Gastroesophageal sphincter (tissue), 4 donors: ENCODE measurements around the gene RAP1GAP2. TPM values are rescaled to one million over a fixed set of nuclear protein-coding genes. Genes with fewer than 3 reads are reported as not detected.
"Not testable (repeated sequence)": the region's sequence is repeated elsewhere in the genome, so short reads cannot be mapped to it uniquely, and the experiment has no call there.

Source experiments
- ATAC-seq: fragments of 150-250 bp; one replicate; pipeline ENCODE4 v1.9.1; 2016; ENCODE audit warnings: mild to moderate bottlenecking, moderate library complexity
- H3K27ac ChIP-seq, 4 donors: fragments of 200-600 bp; sonication (generic) in 3 of 4; 1 replicate in 3 of 4; 2 replicates in 1 of 4; pipeline ENCODE4 v1.5.1; 2016 to 2019
- H3K27me3 ChIP-seq: fragments of 200-600 bp; sonication (generic); one replicate; pipeline ENCODE4 v1.5.1; 2019
- H3K36me3 ChIP-seq, 2 donors: fragments of 200-600 bp; sonication (generic); one replicate each; pipeline ENCODE4 v1.5.1; 2019; ENCODE audit warnings: control low read depth in 1 of 2
- H3K4me1 ChIP-seq, 3 donors: fragments of 200-600 bp; sonication (generic); 1 replicate in 2 of 3; 2 replicates in 1 of 3; pipeline ENCODE4 v1.5.1; 2016 to 2019; ENCODE audit warnings: control low read depth in 2 of 3
- H3K4me3 ChIP-seq, 2 donors: fragments of 200-600 bp; sonication (generic); one replicate each; pipeline ENCODE4 v1.5.1; 2019; ENCODE audit warnings: mild to moderate bottlenecking in 1 of 2, moderate library complexity in 1 of 2
- H3K9me3 ChIP-seq, 3 donors: fragments of 200-600 bp; sonication (generic); one replicate each; pipeline ENCODE4 v1.5.1; 2017 to 2019; ENCODE audit warnings: control low read depth in 2 of 3
- EP300 ChIP-seq: sonication (generic); formaldehyde crosslinking; IDR thresholded peaks from one replicate; pipeline ENCODE4 v1.6.1; 2017; ENCODE audit warnings: antibody characterized with exemption, mild to moderate bottlenecking
- POLR2A ChIP-seq, 2 donors: fragments of 450-650 bp; IDR thresholded peaks; one replicate each; pipeline ENCODE4 v1.6.1; 2017; ENCODE audit warnings: antibody characterized with exemption in 2 of 2, mild to moderate bottlenecking in 2 of 2, moderate library complexity in 1 of 2
- POLR2AphosphoS5 ChIP-seq: sonication (generic); formaldehyde crosslinking; IDR thresholded peaks from one replicate; pipeline ENCODE4 v1.6.1; 2017; ENCODE audit warnings: antibody characterized with exemption
- WGBS, 2 donors: methylation state at CpG; one replicate each; pipeline ENCODE4 v1.1.5; 2018; ENCODE audit warnings: low coverage in 1 of 2; 5-methylcytosine and 5-hydroxymethylcytosine counted together
- total RNA-seq, 4 donors: library from RNA; depleted of rRNA; stranded (reverse); fragments of >200 nt; gene quantifications; one replicate each; pipeline ENCODE4 v1.1.0, GENCODE V29; 2016
- TF ChIP-seq, protein P1 (sequence below), 4 experiments: fragments of 200-600 bp in 2 of 4; fragments of 450-650 bp in 2 of 4; sonication (generic) in 1 of 4; IDR thresholded peaks; one replicate each; pipeline ENCODE4 v1.5.1; 2017 to 2019; ENCODE audit warnings: antibody characterized with exemption in 4 of 4, mild to moderate bottlenecking in 2 of 4, moderate library complexity in 2 of 4

The RAP1GAP2 gene
- total RNA-seq, 4 donors from 2014 or later = 8.8 to 19.5 (median 11.3) TPM

DNA sequence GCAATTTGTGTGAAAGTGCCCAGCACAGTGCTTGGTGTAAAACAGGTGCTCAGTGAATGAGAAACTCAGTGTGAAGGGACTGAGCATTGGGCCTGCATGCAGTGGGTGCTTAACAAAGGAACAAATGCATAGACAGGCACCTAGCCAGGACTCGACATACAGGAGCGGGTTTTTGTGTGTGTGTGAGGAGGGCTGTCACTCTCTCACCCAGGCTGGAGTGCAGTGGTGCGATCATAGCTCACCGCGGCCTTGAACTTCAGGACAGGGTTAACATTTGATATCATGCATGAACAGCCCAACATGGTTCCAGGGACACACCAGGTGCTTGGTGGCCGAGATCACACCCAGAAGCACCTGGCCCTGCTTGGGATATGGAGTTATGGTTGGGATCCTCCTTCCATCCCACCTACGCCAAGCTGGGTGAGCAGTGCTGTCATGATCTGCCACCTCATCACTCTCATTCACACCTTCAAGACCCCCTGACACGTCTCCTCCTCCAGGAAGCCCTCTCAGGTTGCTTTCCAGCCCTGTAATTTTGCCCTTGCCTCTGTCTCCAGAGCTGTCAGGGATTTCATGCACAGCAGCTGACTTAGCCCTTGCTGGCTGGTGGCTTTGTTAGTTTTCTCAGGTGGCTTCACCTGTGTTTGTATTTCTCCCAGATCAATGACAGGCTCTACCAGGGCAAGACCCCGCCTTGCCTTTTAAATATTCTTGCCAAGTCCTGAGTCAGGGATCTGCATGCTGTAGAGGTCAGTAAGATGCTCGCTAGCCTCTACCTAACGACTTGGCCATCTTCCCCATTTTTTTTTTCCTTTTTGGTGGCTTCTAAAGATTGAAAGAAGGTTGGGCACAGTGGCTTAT lies 200.8 kb downstream of the RAP1GAP2 start:
- H3K36me3 ChIP-seq = peaks cover 0 to 20% of the 10 kb centered on the region in 2 donors
- no peaks in the 10 kb centered on the region for H3K27me3 ChIP-seq
- TF ChIP-seq EP300 (no peak), POLR2A (IDR thresholded peaks at IDR 0.05) (no peak), POLR2AphosphoS5 (no peak)
- TF ChIP-seq, protein P1, sequence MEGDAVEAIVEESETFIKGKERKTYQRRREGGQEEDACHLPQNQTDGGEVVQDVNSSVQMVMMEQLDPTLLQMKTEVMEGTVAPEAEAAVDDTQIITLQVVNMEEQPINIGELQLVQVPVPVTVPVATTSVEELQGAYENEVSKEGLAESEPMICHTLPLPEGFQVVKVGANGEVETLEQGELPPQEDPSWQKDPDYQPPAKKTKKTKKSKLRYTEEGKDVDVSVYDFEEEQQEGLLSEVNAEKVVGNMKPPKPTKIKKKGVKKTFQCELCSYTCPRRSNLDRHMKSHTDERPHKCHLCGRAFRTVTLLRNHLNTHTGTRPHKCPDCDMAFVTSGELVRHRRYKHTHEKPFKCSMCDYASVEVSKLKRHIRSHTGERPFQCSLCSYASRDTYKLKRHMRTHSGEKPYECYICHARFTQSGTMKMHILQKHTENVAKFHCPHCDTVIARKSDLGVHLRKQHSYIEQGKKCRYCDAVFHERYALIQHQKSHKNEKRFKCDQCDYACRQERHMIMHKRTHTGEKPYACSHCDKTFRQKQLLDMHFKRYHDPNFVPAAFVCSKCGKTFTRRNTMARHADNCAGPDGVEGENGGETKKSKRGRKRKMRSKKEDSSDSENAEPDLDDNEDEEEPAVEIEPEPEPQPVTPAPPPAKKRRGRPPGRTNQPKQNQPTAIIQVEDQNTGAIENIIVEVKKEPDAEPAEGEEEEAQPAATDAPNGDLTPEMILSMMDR (IDR thresholded peaks at IDR 0.05) = no peak
- H3K4me3 ChIP-seq = no peak overlapping the region
- ATAC-seq = no peak
- H3K4me1 ChIP-seq = peaks cover 0 to 24% (median 0%) of the 10 kb centered on the region in 3 donors
- WGBS, 2 donors = 85 to 89% methylated on average over 3 to 10 of the region's 11 CpGs
- no peaks in the 10 kb centered on the region for H3K9me3 ChIP-seq
- H3K27ac ChIP-seq = peak overlapping the region in 3 of 4 donors; percentile 25 to 75 (median 63)

DNA sequence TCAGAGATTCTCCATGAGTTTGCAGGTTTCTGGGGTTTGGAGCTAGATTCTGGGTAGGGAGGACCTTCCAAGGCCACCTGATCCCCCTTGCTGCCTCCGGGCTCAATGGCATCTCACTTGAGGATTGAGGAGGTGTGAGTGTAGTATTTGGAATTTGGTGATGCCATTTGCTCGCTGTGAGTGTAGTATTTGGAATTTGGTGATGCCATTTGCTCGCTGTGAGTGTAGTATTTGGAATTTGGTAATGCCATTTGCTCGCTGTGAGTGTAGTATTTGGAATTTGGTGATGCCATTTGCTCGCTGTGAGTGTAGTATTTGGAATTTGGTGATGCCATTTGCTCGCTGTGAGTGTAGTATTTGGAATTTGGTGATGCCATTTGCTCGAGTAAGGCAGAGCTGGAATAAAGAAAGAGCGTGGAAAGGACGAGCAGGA lies 202.2 kb downstream of the RAP1GAP2 start:
- not testable (repeated sequence) for H3K9me3 ChIP-seq, ATAC-seq
- WGBS, 2 donors = 90 to 94% methylated on average over 7 to 8 of the region's 9 CpGs

DNA sequence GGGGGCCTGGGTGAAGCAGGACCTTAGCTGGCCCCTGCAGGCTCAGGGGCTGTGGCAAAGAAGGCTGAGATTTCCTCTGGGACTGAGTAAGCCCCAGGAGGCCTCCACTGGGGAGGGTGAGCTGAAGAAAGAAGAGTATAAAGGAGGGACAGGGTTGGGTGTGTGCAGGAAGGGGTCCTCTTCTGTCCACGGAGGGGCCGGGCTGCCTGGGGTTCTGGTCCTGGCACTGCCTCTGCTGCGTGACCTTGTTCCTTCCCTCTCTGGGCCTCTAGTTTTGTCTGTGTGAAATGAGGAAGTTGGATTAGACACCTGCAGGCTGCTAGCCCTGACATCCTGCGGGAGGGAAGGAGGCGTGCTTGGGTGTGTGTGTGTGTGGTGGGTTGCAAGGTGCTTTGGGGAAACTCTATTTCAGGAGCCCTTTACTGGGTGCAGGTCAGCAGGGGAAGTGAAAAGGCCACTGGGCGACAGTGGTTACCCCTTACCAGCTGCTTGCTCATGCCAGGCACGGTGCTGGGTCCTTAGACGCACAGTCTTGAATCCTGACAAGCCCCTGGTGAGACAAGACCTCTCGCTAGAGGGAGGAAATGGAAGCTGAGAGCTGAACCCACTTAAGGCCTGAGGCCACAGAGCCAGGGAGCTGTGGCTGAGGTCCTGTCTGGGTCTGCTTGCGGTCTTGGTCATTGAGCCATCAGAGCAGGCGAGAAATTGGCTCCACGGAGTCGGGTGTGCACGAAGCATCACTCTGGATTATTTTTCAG lies 206.5 kb downstream of the RAP1GAP2 start:
- Histone ChIP-seq H3K9me3 (no peaks in the 10 kb centered on the region), H3K4me3 (no peak overlapping the region), H3K36me3 (peaks cover 0 to 12% of the 10 kb centered on the region in 2 donors), H3K27me3 (no peaks in the 10 kb centered on the region), H3K4me1 (peaks cover 0 to 39% (median 21%) of the 10 kb centered on the region in 3 donors), H3K27ac (peak overlapping the region in 3 of 4 donors; percentile 86 to 90 (median 89))
- 70% methylated on average over 7 of the region's 14 CpGs; no CpG with 5 or more reads in 1 of the 2 donors for WGBS, 2 donors
- no peak for ATAC-seq
- TF ChIP-seq POLR2AphosphoS5 = no peak
- no peak for TF ChIP-seq EP300
- TF ChIP-seq POLR2A (IDR thresholded peaks at IDR 0.05) = no peak
- TF ChIP-seq, protein P1 (IDR thresholded peaks at IDR 0.05) = no peak

More for the DNA sequence above, 202.2 kb downstream of the RAP1GAP2 start:
- H3K4me3 ChIP-seq, H3K27me3 ChIP-seq, H3K27ac ChIP-seq: not testable (repeated sequence)
- Histone ChIP-seq H3K36me3 (peaks cover 0 to 14% of the 10 kb centered on the region in 2 donors), H3K4me1 (peaks cover 0 to 39% (median 7%) of the 10 kb centered on the region in 3 donors)

DNA sequence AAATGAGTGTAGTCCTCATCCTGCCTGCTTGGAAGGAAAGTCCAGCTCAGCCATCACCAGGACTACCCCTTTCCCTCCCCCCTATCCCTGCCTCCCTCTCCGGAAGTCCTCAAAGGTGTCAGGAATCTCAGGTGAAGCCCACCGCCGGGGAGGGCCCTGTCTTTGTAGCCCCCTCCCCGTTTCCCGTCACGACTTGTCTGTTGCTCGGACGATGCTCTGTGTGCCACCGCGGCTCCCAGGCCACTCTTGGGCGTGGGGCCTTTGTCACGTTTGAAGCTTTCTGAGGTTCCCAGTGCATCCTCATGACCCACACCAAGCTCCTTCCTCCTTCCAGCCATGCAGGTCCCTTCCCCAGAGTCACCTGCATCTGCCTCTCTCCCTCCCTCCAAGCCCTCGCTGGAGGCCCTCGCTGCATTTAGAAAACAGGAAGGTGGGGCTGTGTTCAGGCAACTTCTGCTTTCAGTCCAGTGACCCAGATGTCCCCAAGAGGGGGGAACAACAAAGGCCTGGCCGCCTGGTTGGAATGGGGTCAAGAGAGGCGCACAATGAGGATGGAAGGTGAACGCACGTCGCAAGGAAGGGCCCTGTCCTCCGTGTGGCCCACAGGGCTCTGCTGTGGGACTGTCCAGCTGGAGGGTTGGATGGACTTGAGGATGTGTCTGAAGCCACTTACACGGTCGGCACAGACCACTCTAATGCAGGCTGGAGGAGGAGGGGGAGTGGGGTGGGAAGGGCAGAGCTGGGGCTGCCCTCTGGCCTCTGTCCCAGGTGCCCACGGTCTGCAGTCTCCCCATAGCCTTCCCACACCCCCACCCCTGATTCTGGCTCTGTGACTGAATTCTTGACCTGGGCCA lies 207.3 kb downstream of the RAP1GAP2 start:
- H3K36me3 ChIP-seq = peaks cover 0 to 20% of the 10 kb centered on the region in 2 donors
- 82% methylated on average over 5 of the region's 23 CpGs; no CpG with 5 or more reads in 1 of the 2 donors for WGBS, 2 donors
- peak; percentile 20 for ATAC-seq
- no peaks in the 10 kb centered on the region for H3K27me3 ChIP-seq
- peaks cover 0 to 39% (median 21%) of the 10 kb centered on the region in 3 donors for H3K4me1 ChIP-seq
- TF ChIP-seq POLR2AphosphoS5 = no peak
- TF ChIP-seq EP300 = no peak
- TF ChIP-seq, protein P1 (IDR thresholded peaks at IDR 0.05) = no peak
- TF ChIP-seq POLR2A (IDR thresholded peaks at IDR 0.05) = no peak
- peak overlapping the region; percentile 24 to 90 (median 88) for H3K27ac ChIP-seq
- no peaks in the 10 kb centered on the region for H3K9me3 ChIP-seq
- peak overlapping the region in 1 of 2 donors; percentile 41 for H3K4me3 ChIP-seq
